BLaER1 treated with 17β-estradiol and CSF1 and Interleukin-3, amounts not matched to agents 10 nM and 100 nM (cell line): ENCODE measurements around the gene ZSCAN1.
A peak's percentile ranks its signal among the peaks of the same experiment; 100 is the strongest.

ENCODE experiments used
- H3K27ac ChIP-seq, 11 experiments: shearing (Covaris generic); formaldehyde crosslinking; 2 replicates each; pipeline ENCODE4 v1.8.1; 2022
- H3K27me3 ChIP-seq, 11 experiments: shearing (Covaris generic); formaldehyde crosslinking; 2 replicates each; pipeline ENCODE4 v1.8.1; 2022
- H3K36me3 ChIP-seq, 11 experiments: shearing (Covaris generic); formaldehyde crosslinking; 2 replicates each; pipeline ENCODE4 v1.8.1; 2022
- H3K4me1 ChIP-seq, 10 experiments: shearing (Covaris generic); formaldehyde crosslinking; 2 replicates each; pipeline ENCODE4 v1.8.1; 2022
- H3K4me2 ChIP-seq, 11 experiments: shearing (Covaris generic); formaldehyde crosslinking; 2 replicates each; pipeline ENCODE4 v1.8.1; 2022
- H3K4me3 ChIP-seq, 10 experiments: shearing (Covaris generic); formaldehyde crosslinking; 2 replicates each; pipeline ENCODE4 v1.8.1; 2022
- H3K9ac ChIP-seq, 11 experiments: shearing (Covaris generic); formaldehyde crosslinking; 2 replicates each; pipeline ENCODE4 v1.8.1; 2022
- H3K9me3 ChIP-seq, 11 experiments: shearing (Covaris generic); formaldehyde crosslinking; replicated peaks in 1 of 11; 2 replicates each; pipeline ENCODE4 v1.8.1; 2022
- H4K20me1 ChIP-seq, 11 experiments: shearing (Covaris generic); formaldehyde crosslinking; 2 replicates each; pipeline ENCODE4 v1.8.1; 2022
- Cebpa-rat ChIP-seq, 11 experiments: shearing (Covaris generic); IDR thresholded peaks; 2 replicates each; pipeline ENCODE4 v1.8.1; 2022

ZSCAN1 gene

GRCh38 chr19:58096884-58097283, 63.1 kb downstream of the ZSCAN1 start:
- Histone ChIP-seq H3K9ac (peak overlapping the region in 4 of 11 experiments; percentile 61 to 100 (median 79); a peak in 6 of 22 replicates), H3K27ac (peak overlapping the region in 6 of 11 experiments; percentile 41 to 100 (median 72); a peak in 8 of 22 replicates), H3K36me3 (peaks cover 15 to 48% (median 41%) of the 10 kb centered on the region in 11 experiments), H3K4me2 (peak overlapping the region; percentile 74 to 96 (median 81)), H3K9me3 (peaks cover 60 to 92% (median 81%) of the 10 kb centered on the region in 11 experiments), H3K4me1 (peaks cover 6 to 13% (median 12%) of the 10 kb centered on the region in 10 experiments; a peak in 19 of 20 replicates), H4K20me1 (no peaks in the 10 kb centered on the region), H3K27me3 (no peaks in the 10 kb centered on the region), H3K4me3 (peak overlapping the region; percentile 86 to 98 (median 95); a peak in 19 of 20 replicates)
- no peak for TF ChIP-seq Cebpa-rat (IDR thresholded peaks at IDR 0.05)

GRCh38 chr19:58097349-58097748, 63.5 kb downstream of the ZSCAN1 start:
- H3K36me3 ChIP-seq, result peaks cover 11 to 43% (median 36%) of the 10 kb centered on the region in 11 experiments; a peak in 21 of 22 replicates
- no peak for TF ChIP-seq Cebpa-rat (IDR thresholded peaks at IDR 0.05)
- H4K20me1 ChIP-seq, result no peaks in the 10 kb centered on the region
- H3K4me1 ChIP-seq, result peaks cover 6 to 13% (median 12%) of the 10 kb centered on the region in 10 experiments; a peak in 19 of 20 replicates
- H3K9ac ChIP-seq, result peak overlapping the region in 10 of 11 experiments; percentile 26 to 100 (median 86); a peak in 15 of 22 replicates
- H3K27ac ChIP-seq, result peak overlapping the region in 9 of 11 experiments; percentile 34 to 100 (median 84); a peak in 12 of 22 replicates
- peak overlapping the region; percentile 74 to 96 (median 81) for H3K4me2 ChIP-seq
- H3K9me3 ChIP-seq, result peaks cover 63 to 92% (median 81%) of the 10 kb centered on the region in 11 experiments
- H3K4me3 ChIP-seq, result peak overlapping the region; percentile 86 to 98 (median 95)
- H3K27me3 ChIP-seq, result no peaks in the 10 kb centered on the region

- Histone ChIP-seq H3K9ac (peak within 1 kb of the TSS; percentile 83 to 100 (median 90)), H3K4me3 (peak within 1 kb of the TSS; percentile 86 to 98 (median 95)), H3K27ac (peak within 1 kb of the TSS; percentile 79 to 100 (median 85)), H3K4me2 (peak within 1 kb of the TSS; percentile 74 to 96 (median 85)), H3K36me3 (peaks cover 9 to 37% (median 31%) of the 10 kb centered on the region in 11 experiments; a peak in 21 of 22 replicates), H3K9me3 (peaks cover 69 to 92% (median 82%) of the 10 kb centered on the region in 11 experiments), H4K20me1 (no peaks in the 10 kb centered on the region), H3K4me1 (peaks cover 6 to 13% (median 12%) of the 10 kb centered on the region in 10 experiments; a peak in 19 of 20 replicates), H3K27me3 (no peaks in the 10 kb centered on the region)
- TF ChIP-seq Cebpa-rat (IDR thresholded peaks at IDR 0.05), result no peak
Observed at GRCh38 chr19:58097781-58098681, 64.2 kb downstream of the ZSCAN1 start, which contains the start of gene ZSCAN18. Gene ZSCAN18, minus strand, starts transcription at chr19:58098231. Its CDS starts 7,964 bp downstream, at chr19:58090267.

GRCh38 chr19:58098682-58098998, 64.8 kb downstream of the ZSCAN1 start:
- H3K4me2 ChIP-seq, result peak overlapping the region; percentile 73 to 93 (median 80)
- peak overlapping the region; percentile 39 to 100 (median 84); a peak in 19 of 22 replicates for H3K27ac ChIP-seq

More at GRCh38 chr19:58098682-58098998, 64.8 kb downstream of the ZSCAN1 start:
- peak overlapping the region; percentile 83 to 100 (median 90) for H3K9ac ChIP-seq
- H3K4me3 ChIP-seq, result peak overlapping the region; percentile 86 to 98 (median 95)
- peaks cover 9 to 31% (median 25%) of the 10 kb centered on the region in 11 experiments; a peak in 20 of 22 replicates for H3K36me3 ChIP-seq
- H4K20me1 ChIP-seq, result no peaks in the 10 kb centered on the region
- peaks cover 6 to 13% (median 12%) of the 10 kb centered on the region in 10 experiments; a peak in 19 of 20 replicates for H3K4me1 ChIP-seq
- no peaks in the 10 kb centered on the region for H3K27me3 ChIP-seq
- H3K9me3 ChIP-seq, result peaks cover 72 to 92% (median 82%) of the 10 kb centered on the region in 11 experiments
- TF ChIP-seq Cebpa-rat (IDR thresholded peaks at IDR 0.05), result no peak
